Measurements from ENCODE around the gene CNOT1.
A peak's percentile ranks its signal among the peaks of the same experiment; 100 is the strongest.
"Not testable (repeated sequence)": the region's sequence is repeated elsewhere in the genome, so short reads cannot be mapped to it uniquely, and the experiment has no call there.

The CNOT1 gene

GRCh38 chr16:58503166-58503862 lies 126.3 kb downstream of the CNOT1 start:
- DNase-seq (ENCODE audit: low read depth): no peak

- no peak for DNase-seq (ENCODE audit: low read depth)
These were observed 127.3 kb downstream of the CNOT1 start for GRCh38 chr16:58502217-58502921.

GRCh38 chr16:58501242-58502131 lies 128.1 kb downstream of the CNOT1 start:
- no peak for DNase-seq (ENCODE audit: low read depth)

GRCh38 chr16:58500430-58501241 lies 129.0 kb downstream of the CNOT1 start:
- peak; percentile 26 for DNase-seq (ENCODE audit: low read depth)

GRCh38 chr16:58499615-58500351 lies 129.8 kb downstream of the CNOT1 start, which contains the start of gene NDRG4:
Gene NDRG4, plus strand, starts transcription at chr16:58500143. Its CDS starts 106 bp downstream, at chr16:58500249.
- peak; percentile 90 for DNase-seq (ENCODE audit: low read depth)

- no peak for DNase-seq (ENCODE audit: low read depth)
These were observed 130.5 kb downstream of the CNOT1 start for GRCh38 chr16:58499092-58499511.

GRCh38 chr16:58498341-58499091 lies 131.1 kb downstream of the CNOT1 start:
- DNase-seq (ENCODE audit: low read depth): no peak

- no peak for DNase-seq (ENCODE audit: low read depth)
These were observed 131.7 kb downstream of the CNOT1 start for GRCh38 chr16:58497935-58498334.

GRCh38 chr16:58497468-58497867 lies 132.2 kb downstream of the CNOT1 start:
- no peak for DNase-seq (ENCODE audit: low read depth)

GRCh38 chr16:58495521-58496331 lies 133.9 kb downstream of the CNOT1 start:
- DNase-seq (ENCODE audit: low read depth): no peak

- DNase-seq (ENCODE audit: low read depth): peak; percentile 97
These were observed 134.6 kb downstream of the CNOT1 start for GRCh38 chr16:58494981-58495520.

- DNase-seq (ENCODE audit: low read depth): no peak
These were observed 135.7 kb downstream of the CNOT1 start for GRCh38 chr16:58493756-58494431.

- no peak for DNase-seq (ENCODE audit: low read depth)
These were observed 136.9 kb downstream of the CNOT1 start for GRCh38 chr16:58492735-58493134.

- no peak for DNase-seq (ENCODE audit: low read depth)
These were observed 137.6 kb downstream of the CNOT1 start for GRCh38 chr16:58492066-58492465.

- DNase-seq (ENCODE audit: low read depth): not testable (repeated sequence)
These were observed 139.1 kb downstream of the CNOT1 start for GRCh38 chr16:58490539-58490938.

- no peak for DNase-seq (ENCODE audit: low read depth)
These were observed 139.6 kb downstream of the CNOT1 start for GRCh38 chr16:58490065-58490464.

GRCh38 chr16:58488531-58488930 lies 141.1 kb downstream of the CNOT1 start:
- no peak for DNase-seq (ENCODE audit: low read depth)

Measured in ELR (cell line).